ENCODE data around the gene CHPF.

DNA sequence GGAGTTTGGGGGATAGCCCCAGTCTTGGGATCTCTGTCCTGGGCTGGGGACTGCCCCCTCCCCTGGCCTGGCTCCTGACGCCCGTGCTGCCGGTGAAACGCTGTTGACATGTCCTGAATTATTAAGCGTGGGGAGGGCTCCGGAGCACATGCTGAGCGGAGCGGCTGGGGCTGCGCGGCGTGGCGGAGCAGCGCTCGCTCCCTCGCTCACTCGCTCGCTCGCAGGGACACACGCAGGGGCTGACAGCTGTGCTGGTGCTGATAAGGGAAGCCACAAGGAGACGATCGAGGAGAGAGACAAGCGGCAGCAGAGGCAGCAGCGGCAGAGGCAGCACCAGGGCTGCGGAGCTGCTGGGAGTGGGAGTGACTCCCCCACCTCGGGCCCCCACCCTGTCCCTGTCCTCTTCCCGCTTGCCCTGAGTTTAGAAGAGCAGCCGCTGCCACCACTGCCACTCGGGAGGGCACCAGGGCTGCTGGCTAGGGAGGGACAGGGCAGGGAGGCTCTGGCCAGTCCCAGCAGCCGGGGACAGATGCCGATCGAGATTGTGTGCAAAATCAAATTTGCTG, 29.3 kb downstream of the CHPF start, which contains the start of gene ASIC4:
- TF ChIP-seq, protein P1, sequence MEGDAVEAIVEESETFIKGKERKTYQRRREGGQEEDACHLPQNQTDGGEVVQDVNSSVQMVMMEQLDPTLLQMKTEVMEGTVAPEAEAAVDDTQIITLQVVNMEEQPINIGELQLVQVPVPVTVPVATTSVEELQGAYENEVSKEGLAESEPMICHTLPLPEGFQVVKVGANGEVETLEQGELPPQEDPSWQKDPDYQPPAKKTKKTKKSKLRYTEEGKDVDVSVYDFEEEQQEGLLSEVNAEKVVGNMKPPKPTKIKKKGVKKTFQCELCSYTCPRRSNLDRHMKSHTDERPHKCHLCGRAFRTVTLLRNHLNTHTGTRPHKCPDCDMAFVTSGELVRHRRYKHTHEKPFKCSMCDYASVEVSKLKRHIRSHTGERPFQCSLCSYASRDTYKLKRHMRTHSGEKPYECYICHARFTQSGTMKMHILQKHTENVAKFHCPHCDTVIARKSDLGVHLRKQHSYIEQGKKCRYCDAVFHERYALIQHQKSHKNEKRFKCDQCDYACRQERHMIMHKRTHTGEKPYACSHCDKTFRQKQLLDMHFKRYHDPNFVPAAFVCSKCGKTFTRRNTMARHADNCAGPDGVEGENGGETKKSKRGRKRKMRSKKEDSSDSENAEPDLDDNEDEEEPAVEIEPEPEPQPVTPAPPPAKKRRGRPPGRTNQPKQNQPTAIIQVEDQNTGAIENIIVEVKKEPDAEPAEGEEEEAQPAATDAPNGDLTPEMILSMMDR (conservative IDR thresholded peaks at IDR 0.05 in 1 of 2, IDR thresholded peaks at IDR 0.05 in 1 of 2; ENCODE audit: low read depth in 1 of 2, low read length in 2 of 2): no peak
- TF ChIP-seq EZH2 (IDR thresholded peaks at IDR 0.05; ENCODE audit: low read length, missing control alignments): peak; percentile 91
